Bone marrow (tissue), 2 donors: ENCODE data around the gene TFDP1.

Source experiments
- DNase-seq, 2 donors: peaks; one replicate each; lab custom pipeline; 2025; lab: John Stamatoyannopoulos, UW

Gene TFDP1

GRCh38 chr13:113584205-113584869, at the start of gene TFDP1:
Gene TFDP1, plus strand, starts transcription at chr13:113584753. Its CDS starts 1,085 bp downstream, at chr13:113585838.
- DNase-seq = peak; percentile 26 to 52

- no peak for DNase-seq
Observed at GRCh38 chr13:113535381-113535781, 49.2 kb upstream of the TFDP1 start.

GRCh38 chr13:113536461-113537110, 48.0 kb upstream of the TFDP1 start:
- DNase-seq = no peak

GRCh38 chr13:113537205-113537604, 47.3 kb upstream of the TFDP1 start:
- no peak for DNase-seq

- DNase-seq = no peak
Observed at GRCh38 chr13:113537909-113538688, 46.5 kb upstream of the TFDP1 start.

- no peak for DNase-seq
Observed at GRCh38 chr13:113538689-113539058, 45.9 kb upstream of the TFDP1 start.

GRCh38 chr13:113539176-113539575, 45.4 kb upstream of the TFDP1 start:
- DNase-seq = no peak

GRCh38 chr13:113539822-113540221, 44.7 kb upstream of the TFDP1 start:
- DNase-seq = no peak

GRCh38 chr13:113540523-113540922, 44.0 kb upstream of the TFDP1 start:
- no peak for DNase-seq

- DNase-seq = no peak
Observed at GRCh38 chr13:113542751-113543424, 41.7 kb upstream of the TFDP1 start.

GRCh38 chr13:113544071-113544891, 40.3 kb upstream of the TFDP1 start:
- DNase-seq = no peak

GRCh38 chr13:113544896-113545295, 39.7 kb upstream of the TFDP1 start:
- no peak for DNase-seq

- DNase-seq = no peak
Observed at GRCh38 chr13:113545455-113545930, 39.1 kb upstream of the TFDP1 start.

GRCh38 chr13:113545931-113546516, 38.5 kb upstream of the TFDP1 start:
- no peak for DNase-seq

GRCh38 chr13:113546571-113547237, 37.8 kb upstream of the TFDP1 start:
- no peak for DNase-seq

- no peak for DNase-seq
Observed at GRCh38 chr13:113547238-113547971, 37.1 kb upstream of the TFDP1 start.

GRCh38 chr13:113548171-113548641, 36.3 kb upstream of the TFDP1 start:
- DNase-seq = no peak

GRCh38 chr13:113548778-113549621, 35.6 kb upstream of the TFDP1 start:
- no peak for DNase-seq

- no peak for DNase-seq
Observed at GRCh38 chr13:113550453-113550852, 34.1 kb upstream of the TFDP1 start.
